Measurements from ENCODE around the gene LONRF2.

LONRF2 gene

DNA sequence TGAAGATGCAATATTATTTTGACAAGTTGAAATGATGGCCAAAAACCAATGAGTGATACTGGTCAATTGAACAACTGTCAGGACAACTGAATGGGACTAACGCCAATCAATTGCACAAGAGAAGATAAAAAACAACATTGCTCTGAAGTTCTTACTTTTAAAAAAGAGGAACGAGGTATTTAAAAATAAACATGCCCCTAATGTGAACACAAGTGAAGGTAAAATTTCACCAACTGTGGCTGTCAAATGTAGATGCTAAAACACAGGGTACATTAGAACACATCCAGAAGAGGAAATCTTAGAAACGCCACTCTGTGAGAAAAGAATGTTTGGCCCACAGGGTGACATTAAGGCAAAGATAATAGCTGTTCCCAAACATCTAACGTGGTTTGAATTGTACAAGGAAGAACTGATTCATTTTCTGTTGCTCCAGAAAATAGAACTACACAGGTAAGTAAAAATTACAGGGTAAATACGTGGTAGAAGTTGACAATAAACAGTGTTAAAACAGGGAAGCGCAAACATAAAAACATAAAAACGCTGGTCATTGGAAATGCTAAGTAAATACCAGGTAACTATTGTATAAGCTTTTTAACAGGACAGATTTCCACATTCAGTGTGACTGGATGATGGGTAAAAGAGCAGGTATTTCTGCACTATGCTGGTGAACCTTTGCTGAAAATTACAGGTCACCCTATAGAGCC lies 20.3 kb downstream of the LONRF2 start:
- DNase-seq (ENCODE audit: low read depth): no peak
- TF ChIP-seq CTCF (IDR thresholded peaks at IDR 0.05; ENCODE audit: low read depth, low read length, missing control alignments): no peak
- no peak overlapping the region for H3K4me3 ChIP-seq (ENCODE audit: low read depth, low read length)

- no peak for DNase-seq (ENCODE audit: low read depth)
- no peak overlapping the region for H3K4me3 ChIP-seq (ENCODE audit: low read depth, low read length)
- no peak for TF ChIP-seq CTCF (IDR thresholded peaks at IDR 0.05; ENCODE audit: low read depth, low read length, missing control alignments)
Measured at GRCh38 chr2:100299548-100299947, 22.8 kb downstream of the LONRF2 start.

DNA sequence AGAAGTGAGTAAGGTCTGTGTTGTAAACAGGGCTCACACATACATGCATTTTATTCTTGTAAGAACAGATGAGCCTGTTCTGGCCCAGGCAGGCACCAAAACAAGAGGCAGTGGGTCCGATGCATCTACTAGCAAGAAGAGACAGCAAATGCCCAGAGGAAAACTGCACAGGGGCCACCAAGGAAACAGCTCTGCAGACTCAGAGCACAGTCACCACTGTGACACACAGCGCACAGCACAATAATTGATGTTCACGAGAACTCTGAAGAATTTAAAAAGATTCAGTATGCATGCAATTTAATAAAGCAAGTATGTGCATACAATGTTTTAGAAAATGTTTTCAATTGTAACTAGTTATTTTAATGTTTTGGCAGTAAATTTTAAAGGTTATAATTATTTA lies 24.8 kb downstream of the LONRF2 start:
- TF ChIP-seq CTCF (IDR thresholded peaks at IDR 0.05; ENCODE audit: low read depth, low read length, missing control alignments): no peak
- H3K4me3 ChIP-seq (ENCODE audit: low read depth, low read length): no peak overlapping the region
- DNase-seq (ENCODE audit: low read depth): no peak

- no peak overlapping the region for H3K4me3 ChIP-seq (ENCODE audit: low read depth, low read length)
- no peak for TF ChIP-seq CTCF (IDR thresholded peaks at IDR 0.05; ENCODE audit: low read depth, low read length, missing control alignments)
- DNase-seq (ENCODE audit: low read depth): no peak
Measured at GRCh38 chr2:100294162-100294497, 28.2 kb downstream of the LONRF2 start.

GRCh38 chr2:100293341-100294161 lies 28.8 kb downstream of the LONRF2 start:
- H3K4me3 ChIP-seq (ENCODE audit: low read depth, low read length): no peak overlapping the region
- TF ChIP-seq CTCF (IDR thresholded peaks at IDR 0.05; ENCODE audit: low read depth, low read length, missing control alignments): no peak
- no peak for DNase-seq (ENCODE audit: low read depth)

DNA sequence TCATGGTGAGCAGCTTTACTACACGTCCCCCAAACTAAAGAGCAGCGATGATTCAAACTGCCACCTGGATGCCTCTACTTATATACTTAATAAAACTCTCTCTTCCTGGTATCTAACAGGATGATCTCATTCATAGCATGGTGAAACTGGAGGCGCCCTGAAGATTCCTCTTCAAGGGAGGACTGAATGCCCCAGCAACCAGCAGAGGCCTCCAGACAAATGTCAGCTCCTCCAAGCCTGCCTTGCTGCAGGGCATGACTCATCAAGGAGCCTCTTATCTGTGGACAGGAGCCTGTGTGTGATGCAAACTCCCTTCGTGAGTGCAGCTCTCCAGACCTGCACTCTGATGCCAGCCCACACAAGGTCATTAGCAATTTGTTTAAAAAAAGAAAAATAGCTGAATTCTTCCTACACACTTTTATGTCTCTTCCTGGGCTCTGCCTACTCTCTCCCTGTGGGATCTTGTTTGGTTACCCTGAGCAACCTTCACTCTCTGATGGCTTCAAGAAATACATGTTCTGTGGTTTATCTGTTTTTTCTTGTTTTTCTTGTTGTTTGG lies 30.2 kb downstream of the LONRF2 start:
- no peak for TF ChIP-seq CTCF (IDR thresholded peaks at IDR 0.05; ENCODE audit: low read depth, low read length, missing control alignments)
- no peak for DNase-seq (ENCODE audit: low read depth)
- H3K4me3 ChIP-seq (ENCODE audit: low read depth, low read length): no peak overlapping the region
